Umbilical cord (tissue), 2 donors: ENCODE measurements around the gene RAPSN. TPM values are rescaled to one million over a fixed set of nuclear protein-coding genes. Genes with fewer than 3 reads are reported as not detected.

Experiments used
- DNase-seq: peaks from one replicate; pipeline ENCODE4 v3.0.0-alpha.2; 2015; ENCODE audit warnings: low spot score
- total RNA-seq: library from RNA; depleted of rRNA; stranded (reverse); fragments of >200 nt; gene quantifications from one replicate; pipeline ENCODE4 v1.2.3, GENCODE V29; 2014; ENCODE audit warnings: low replicate concordance; ENCODE audit not compliant: insufficient read depth

RAPSN gene
- total RNA-seq, 1 donor from 2014 or later: 0.96 TPM

GRCh38 chr11:47434011-47434786, 14.7 kb downstream of the RAPSN start:
- no peak for DNase-seq

DNA sequence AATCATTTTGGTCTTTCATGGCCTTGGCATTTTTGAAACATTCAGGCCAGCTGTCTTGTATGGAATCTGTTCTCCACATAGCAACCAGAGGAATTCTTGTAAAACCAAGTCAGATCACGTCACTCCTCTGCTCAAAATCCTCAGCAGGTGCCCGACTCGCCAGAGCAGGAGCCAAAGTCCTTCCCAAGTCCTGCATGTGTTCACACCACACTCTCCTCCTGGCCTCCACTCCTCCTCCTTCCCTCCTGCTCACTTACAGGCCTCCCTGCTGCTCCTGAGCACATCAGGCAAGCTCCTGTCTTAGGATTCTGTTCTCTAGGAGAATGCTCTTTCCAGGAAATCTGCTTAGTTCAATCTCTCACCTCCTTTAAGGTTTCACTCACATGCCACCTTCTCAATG, 15.8 kb downstream of the RAPSN start:
- no peak for DNase-seq

- DNase-seq: no peak
These were observed 17.4 kb downstream of the RAPSN start for GRCh38 chr11:47431356-47432083.

- DNase-seq: no peak
These were observed 18.4 kb downstream of the RAPSN start for GRCh38 chr11:47430524-47430923.

- DNase-seq: peak; percentile 99
These were observed 22.6 kb downstream of the RAPSN start, which contains the start of gene PSMC3 for GRCh38 chr11:47426062-47426956. TSS of gene PSMC3 (minus strand) at chr11:47426439. CDS start at chr11:47426279, 160 bp downstream.

DNA sequence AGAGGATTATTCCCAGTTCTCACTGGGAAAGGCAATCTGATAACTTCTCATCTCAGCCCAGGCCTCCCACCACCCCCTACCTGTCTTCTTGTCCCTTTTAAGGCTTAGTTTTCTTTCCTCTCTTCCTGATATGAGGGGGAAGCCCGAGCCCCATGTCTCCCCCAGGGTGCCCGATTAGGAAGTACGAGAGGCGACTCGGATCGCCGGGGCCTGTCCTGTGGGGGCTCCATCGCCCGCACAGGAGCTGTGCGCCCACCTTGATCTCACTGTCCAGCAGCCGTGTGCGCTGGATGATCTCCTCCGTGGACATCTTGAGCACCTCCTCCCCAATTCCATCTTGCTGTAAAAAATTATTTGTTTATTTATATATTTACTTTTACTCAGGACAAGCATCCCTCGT, 23.3 kb downstream of the RAPSN start:
- DNase-seq: no peak

- no peak for DNase-seq
These were observed 30.3 kb downstream of the RAPSN start for GRCh38 chr11:47418454-47419259.

- no peak for DNase-seq
These were observed 31.2 kb downstream of the RAPSN start for GRCh38 chr11:47417712-47418111.

- DNase-seq: peak; percentile 96
These were observed 32.9 kb downstream of the RAPSN start for GRCh38 chr11:47415949-47416472.

GRCh38 chr11:47415091-47415854, 33.7 kb downstream of the RAPSN start:
- DNase-seq: no peak

DNA sequence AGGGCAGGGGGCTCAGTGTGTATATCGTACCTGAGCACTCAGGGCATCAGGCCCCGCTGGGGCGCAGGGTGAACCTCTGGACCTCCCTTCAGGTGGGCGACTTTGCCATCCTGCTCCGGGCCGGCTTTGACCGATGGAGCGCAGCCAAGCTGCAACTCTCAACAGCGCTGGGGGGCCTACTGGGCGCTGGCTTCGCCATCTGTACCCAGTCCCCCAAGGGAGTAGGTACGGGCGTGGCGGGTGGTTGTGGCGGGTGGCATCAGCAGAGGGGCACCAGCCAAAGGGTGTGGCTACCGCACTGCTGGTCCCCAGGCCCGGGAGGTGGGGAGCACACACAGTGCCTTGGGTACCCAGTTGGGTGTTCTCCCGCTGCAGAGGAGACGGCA, 34.3 kb downstream of the RAPSN start:
- no peak for DNase-seq

DNA sequence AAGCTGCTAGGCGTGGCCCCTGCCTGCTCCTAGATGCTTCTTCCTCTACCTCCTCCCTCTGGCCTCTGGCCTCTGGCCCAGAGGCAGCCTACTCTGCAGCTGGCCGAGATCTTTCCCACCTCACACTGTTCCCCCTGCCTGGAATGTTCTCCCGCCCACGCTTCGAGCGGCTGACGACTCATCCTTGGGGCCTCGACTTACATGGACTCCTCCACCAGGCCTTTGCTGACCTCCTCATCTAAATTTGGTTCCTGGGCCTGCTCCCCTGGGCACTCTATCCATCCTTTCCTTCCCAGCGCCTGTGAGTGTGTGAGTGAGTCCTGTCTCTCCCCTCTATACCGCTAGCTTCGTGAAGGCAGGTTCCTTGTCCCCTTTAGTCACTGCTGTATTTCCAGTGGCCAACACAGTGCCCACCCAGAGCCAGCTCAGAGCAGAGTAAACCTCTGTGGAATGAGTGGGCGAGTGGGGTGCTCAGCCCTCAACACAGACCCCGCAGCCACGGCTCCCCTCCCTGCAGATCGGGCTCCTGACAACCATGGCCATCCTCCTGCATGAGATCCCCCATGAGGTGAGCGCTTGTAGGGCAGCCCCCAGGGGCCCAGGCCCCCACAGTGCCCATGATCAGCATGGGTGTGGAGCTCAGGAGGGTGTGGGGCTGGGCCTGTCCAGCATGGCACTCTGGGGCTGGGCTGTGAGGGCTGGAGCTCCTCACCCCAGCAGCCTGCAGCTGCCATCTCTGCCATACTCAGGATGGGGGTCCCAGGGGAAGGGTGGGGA, 34.8 kb downstream of the RAPSN start:
- DNase-seq: peak; percentile 63

DNA sequence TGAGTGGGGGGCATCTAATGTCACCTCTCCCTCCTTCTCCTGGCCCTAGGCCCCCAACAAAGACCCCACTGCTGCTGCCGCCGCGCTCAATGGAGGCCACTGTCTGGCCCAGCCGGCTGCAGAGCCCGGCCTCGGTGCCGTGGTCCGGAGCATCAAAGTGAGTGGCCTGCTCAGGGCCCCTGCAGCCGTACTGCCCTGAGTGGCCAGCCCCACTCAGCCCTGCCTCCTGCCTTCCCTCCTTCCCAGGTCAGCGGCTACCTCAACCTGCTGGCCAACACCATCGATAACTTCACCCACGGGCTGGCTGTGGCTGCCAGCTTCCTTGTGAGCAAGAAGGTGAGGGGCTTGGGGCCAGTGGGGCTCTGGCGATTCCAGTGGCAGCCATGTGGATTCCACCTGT, 35.6 kb downstream of the RAPSN start:
- no peak for DNase-seq

DNA sequence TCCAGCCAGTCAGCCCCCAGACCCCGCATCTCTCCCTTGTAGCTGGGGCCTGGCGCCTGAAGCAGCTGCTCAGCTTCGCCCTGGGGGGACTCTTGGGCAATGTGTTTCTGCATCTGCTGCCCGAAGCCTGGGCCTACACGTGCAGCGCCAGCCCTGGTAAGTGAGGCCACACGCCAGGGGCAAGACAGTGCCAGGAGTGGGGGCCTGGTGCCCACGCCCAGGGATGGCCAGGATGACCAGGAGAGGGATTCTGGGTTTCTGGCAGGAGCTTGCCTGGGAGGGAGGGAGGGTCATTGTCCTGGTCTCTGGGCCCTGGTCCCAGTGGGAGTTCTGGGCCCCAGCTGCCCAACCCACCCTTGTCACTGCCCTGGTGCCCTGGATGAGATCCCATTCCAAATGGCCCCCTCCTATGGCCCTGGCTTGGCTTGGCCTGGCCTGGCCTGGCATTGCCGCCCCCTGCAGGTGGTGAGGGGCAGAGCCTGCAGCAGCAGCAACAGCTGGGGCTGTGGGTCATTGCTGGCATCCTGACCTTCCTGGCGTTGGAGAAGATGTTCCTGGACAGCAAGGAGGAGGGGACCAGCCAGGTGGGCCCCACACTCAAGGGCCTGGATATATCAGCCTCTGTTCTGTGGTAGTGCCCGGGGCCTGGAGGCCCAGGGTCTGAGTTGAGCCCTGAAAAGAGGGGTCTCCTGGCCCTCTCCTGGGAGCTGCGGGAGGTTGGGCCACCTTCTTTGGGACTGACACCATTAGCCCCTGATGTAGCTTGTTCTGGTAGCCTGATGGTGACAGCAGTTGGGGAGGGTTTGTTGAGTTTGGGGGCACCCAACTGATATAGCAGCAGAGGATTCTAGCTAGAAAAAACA, 36.8 kb downstream of the RAPSN start:
- DNase-seq: no peak

DNA sequence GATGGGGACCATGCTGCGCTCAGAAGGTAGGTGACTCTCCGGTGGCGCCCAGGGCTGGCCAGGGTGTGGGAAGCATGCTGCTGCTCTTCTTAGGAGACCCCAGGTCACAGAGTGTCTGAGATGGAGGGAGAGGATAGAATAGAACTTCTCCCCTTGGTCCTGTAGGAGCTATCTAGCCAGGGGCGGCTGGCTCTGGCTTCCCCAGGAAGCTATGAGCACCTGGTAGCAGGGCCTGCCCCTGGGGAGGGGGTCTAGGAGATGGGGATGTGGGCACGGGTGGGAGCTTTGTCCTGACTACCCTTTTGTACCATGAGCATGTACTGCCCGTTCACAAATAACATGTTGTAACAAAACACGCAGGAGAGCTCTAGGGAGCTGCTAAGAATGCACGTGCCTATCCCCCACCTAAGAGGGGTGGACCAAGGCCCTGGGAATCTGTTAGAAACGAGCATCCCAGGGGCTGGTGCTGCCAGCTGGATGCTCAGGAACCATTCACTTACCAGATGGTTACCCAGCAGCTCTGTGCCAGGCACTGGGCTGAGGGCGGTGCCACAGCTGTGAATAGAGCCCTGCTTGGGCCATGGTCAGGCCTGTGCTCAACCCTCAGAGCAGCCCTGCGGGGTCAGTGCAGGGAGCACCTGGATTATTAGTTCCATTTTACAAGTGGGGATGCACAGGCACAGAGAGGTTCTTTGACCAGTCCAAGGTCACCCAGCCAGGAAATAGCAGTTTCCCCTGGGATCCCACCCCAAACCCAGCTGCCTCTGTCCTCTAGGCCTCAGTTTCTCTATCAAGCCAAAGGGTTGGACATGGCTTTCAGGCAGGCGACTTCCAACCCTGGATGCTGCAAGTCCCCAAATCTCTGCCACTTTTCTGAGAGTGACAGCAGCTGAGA, 38.3 kb downstream of the RAPSN start:
- DNase-seq: no peak

GRCh38 chr11:47409440-47410369, 39.2 kb downstream of the RAPSN start:
- DNase-seq: peak; percentile 47
